Nephron (organoid): ENCODE measurements around the gene TSC22D3.
"Not testable (repeated sequence)": the region's sequence is repeated elsewhere in the genome, so short reads cannot be mapped to it uniquely, and the experiment has no call there.

Source experiments
- H3K27ac Mint-ChIP-seq, 3 experiments: 2 replicates each; pipeline ENCODE4 v1.8.0; 2020; ENCODE audit warnings: mixed read lengths in 3 of 3, mild to moderate bottlenecking in 2 of 3, moderate library complexity in 1 of 3
- H3K27me3 Mint-ChIP-seq: 2 replicates; pipeline ENCODE4 v1.8.0; 2021; ENCODE audit warnings: low read depth, mild to moderate bottlenecking, moderate library complexity, mixed read lengths
- H3K36me3 Mint-ChIP-seq: 2 replicates; pipeline ENCODE4 v1.8.0; 2020; ENCODE audit warnings: low read depth, mixed read lengths
- H3K4me1 Mint-ChIP-seq: 2 replicates; pipeline ENCODE4 v1.8.0; 2020; ENCODE audit warnings: mixed read lengths
- H3K4me3 Mint-ChIP-seq, 3 experiments: 2 replicates each; pipeline ENCODE4 v1.8.0; 2020; ENCODE audit warnings: mild to moderate bottlenecking in 3 of 3, mixed read lengths in 3 of 3, moderate library complexity in 2 of 3
- H3K9me3 Mint-ChIP-seq: 2 replicates; pipeline ENCODE4 v1.8.0; 2020; ENCODE audit warnings: mixed read lengths
- CTCF ChIP-seq, 3 experiments: fragments of 200-600 bp; sonication (generic); IDR thresholded peaks; one replicate each; pipeline ENCODE4 v1.5.0; 2021; ENCODE audit warnings: antibody characterized with exemption in 3 of 3; ENCODE audit not compliant: unreplicated experiment in 3 of 3

The TSC22D3 gene

GRCh38 chrX:107775734-107776511 lies at the start of gene TSC22D3:
TSS of gene TSC22D3 (minus strand) at chrX:107775787. CDS start at chrX:107775419, 368 bp downstream.
- no peaks in the 10 kb centered on the region for H3K9me3 Mint-ChIP-seq

GRCh38 chrX:107823456-107823855 lies 47.9 kb upstream of the TSC22D3 start:
- H3K27me3 Mint-ChIP-seq: peaks cover 5% of the 10 kb centered on the region
- peaks cover 21% of the 10 kb centered on the region for H3K9me3 Mint-ChIP-seq
- no peak overlapping the region for H3K27ac Mint-ChIP-seq
- H3K4me3 Mint-ChIP-seq: no peak overlapping the region
- peaks cover 21% of the 10 kb centered on the region for H3K4me1 Mint-ChIP-seq
- no peaks in the 10 kb centered on the region for H3K36me3 Mint-ChIP-seq
- no peak for TF ChIP-seq CTCF (IDR thresholded peaks at IDR 0.05; ENCODE audit: unreplicated experiment in 3 of 3)

More at GRCh38 chrX:107775734-107776511, at the start of gene TSC22D3:
- Mint-ChIP-seq H3K27me3 (peaks cover 4% of the 10 kb centered on the region), H3K36me3 (no peaks in the 10 kb centered on the region), H3K27ac (peak within 1 kb of the TSS; percentile 9 to 23 (median 22)), H3K4me3 (peak within 1 kb of the TSS; percentile 86 to 90 (median 86)), H3K4me1 (peaks cover 24% of the 10 kb centered on the region)
- no peak for TF ChIP-seq CTCF (IDR thresholded peaks at IDR 0.05; ENCODE audit: unreplicated experiment in 3 of 3)

DNA sequence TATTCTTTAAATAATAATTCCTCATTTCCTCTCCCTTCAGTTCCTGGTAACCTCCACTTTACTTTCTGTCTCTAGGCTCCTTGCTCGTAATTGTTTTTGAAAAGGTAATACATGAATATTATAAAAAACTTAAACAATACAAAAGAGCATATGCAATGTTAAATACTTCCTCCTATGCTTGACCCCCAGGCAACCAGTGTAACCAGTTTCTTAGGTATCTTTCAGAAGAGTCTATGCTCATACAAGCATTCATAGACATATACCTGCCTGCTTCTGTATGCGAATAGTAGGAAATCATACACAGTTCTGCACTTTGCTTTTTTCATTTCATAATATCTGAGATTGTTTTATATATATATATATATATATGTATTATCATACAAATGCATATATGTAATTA lies 47.5 kb upstream of the TSC22D3 start:
- H3K36me3 Mint-ChIP-seq: no peaks in the 10 kb centered on the region
- H3K9me3 Mint-ChIP-seq: peaks cover 21% of the 10 kb centered on the region
- TF ChIP-seq CTCF (IDR thresholded peaks at IDR 0.05; ENCODE audit: unreplicated experiment in 3 of 3): no peak
- H3K4me1 Mint-ChIP-seq: peaks cover 21% of the 10 kb centered on the region
- peaks cover 5% of the 10 kb centered on the region for H3K27me3 Mint-ChIP-seq
- no peak overlapping the region for H3K27ac Mint-ChIP-seq
- H3K4me3 Mint-ChIP-seq: no peak overlapping the region

- no peaks in the 10 kb centered on the region for H3K27me3 Mint-ChIP-seq
- H3K9me3 Mint-ChIP-seq: peaks cover 16% of the 10 kb centered on the region
- H3K4me1 Mint-ChIP-seq: peaks cover 5% of the 10 kb centered on the region
- no peaks in the 10 kb centered on the region for H3K36me3 Mint-ChIP-seq
- H3K4me3 Mint-ChIP-seq: no peak overlapping the region
- H3K27ac Mint-ChIP-seq: no peak overlapping the region
- no peak for TF ChIP-seq CTCF (IDR thresholded peaks at IDR 0.05; ENCODE audit: unreplicated experiment in 3 of 3)
Observed at GRCh38 chrX:107818900-107819521, 43.4 kb upstream of the TSC22D3 start.

DNA sequence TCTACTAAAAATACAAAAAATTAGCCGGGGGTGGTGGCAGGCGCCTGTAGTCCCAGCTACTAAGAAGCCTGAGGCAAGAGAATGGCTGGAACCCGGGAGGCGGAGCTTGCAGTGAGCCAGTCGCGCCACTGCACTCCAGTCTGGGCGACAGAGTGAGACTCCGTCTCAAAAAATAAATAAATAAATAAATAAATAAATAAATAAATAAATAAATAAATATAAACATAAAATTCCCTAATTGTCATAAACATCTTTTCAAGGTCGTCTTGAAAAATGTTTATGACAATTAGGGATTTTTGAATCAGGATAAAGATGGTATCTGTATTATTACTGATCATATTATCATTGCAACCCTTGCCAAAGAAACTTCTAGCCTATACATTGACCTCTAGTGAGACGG lies 34.5 kb upstream of the TSC22D3 start:
- H3K36me3 Mint-ChIP-seq, H3K27ac Mint-ChIP-seq, H3K9me3 Mint-ChIP-seq, H3K4me1 Mint-ChIP-seq, H3K4me3 Mint-ChIP-seq, H3K27me3 Mint-ChIP-seq: not testable (repeated sequence)

DNA sequence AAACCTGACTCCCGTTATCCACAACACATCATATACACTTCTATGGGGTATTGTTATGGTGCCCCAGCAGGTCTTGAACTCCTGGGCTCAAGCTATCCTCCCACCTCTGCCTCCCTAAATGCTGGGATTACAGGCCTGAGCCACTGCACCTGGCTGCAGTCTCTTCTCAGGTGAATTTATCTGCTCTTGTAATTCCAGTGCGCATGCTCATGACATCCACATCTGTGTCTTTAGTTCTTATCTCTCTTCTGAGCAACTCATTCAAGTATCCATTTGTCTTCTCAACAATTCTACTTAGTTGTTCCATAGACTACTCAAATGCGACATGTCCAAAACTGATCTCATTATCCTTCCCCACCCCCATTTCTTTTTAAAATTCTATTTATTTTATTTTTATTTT lies 29.6 kb upstream of the TSC22D3 start:
- no peak for TF ChIP-seq CTCF (IDR thresholded peaks at IDR 0.05; ENCODE audit: unreplicated experiment in 3 of 3)
- Mint-ChIP-seq H3K9me3 (peaks cover 18% of the 10 kb centered on the region), H3K27ac (no peak overlapping the region), H3K4me3 (no peak overlapping the region), H3K4me1 (no peaks in the 10 kb centered on the region), H3K27me3 (no peaks in the 10 kb centered on the region), H3K36me3 (no peaks in the 10 kb centered on the region)
